IMR-90 (cell line): ENCODE measurements around the gene FAM131C.

ENCODE experiments used
- CEBPB ChIP-seq: IDR thresholded peaks from 2 replicates; pipeline ENCODE4 v1.6.1; 2012; ENCODE audit warnings: low read depth, low read length, improper control_type of control experiment
- CHD1 ChIP-seq: IDR thresholded peaks from 2 replicates; pipeline ENCODE4 v1.6.1; 2012; ENCODE audit warnings: low read depth, low read length, improper control_type of control experiment
- CTCF ChIP-seq: conservative IDR thresholded peaks from 2 replicates; pipeline ENCODE4 v1.5.1; 2012; ENCODE audit warnings: mild to moderate bottlenecking, low read depth, low read length, improper control_type of control experiment
- MAFK ChIP-seq: IDR thresholded peaks from 2 replicates; pipeline ENCODE4 v1.6.1; 2012; ENCODE audit warnings: low read depth, low read length, improper control_type of control experiment
- MAZ ChIP-seq: IDR thresholded peaks from 2 replicates; pipeline ENCODE4 v1.6.1; 2012; ENCODE audit warnings: low read depth, mild to moderate bottlenecking, low read length, improper control_type of control experiment, moderate library complexity, borderline replicate concordance
- POLR2A ChIP-seq: IDR thresholded peaks from 2 replicates; pipeline ENCODE4 v1.6.1; 2012; ENCODE audit warnings: mild to moderate bottlenecking, low read depth, low read length
- RAD21 ChIP-seq: IDR thresholded peaks from 2 replicates; pipeline ENCODE4 v1.6.1; 2012; ENCODE audit warnings: low read length, improper control_type of control experiment
- RCOR1 ChIP-seq: IDR thresholded peaks from 2 replicates; pipeline ENCODE4 v1.6.1; 2012; ENCODE audit warnings: mild to moderate bottlenecking, low read length, improper control_type of control experiment; ENCODE audit not compliant: insufficient replicate concordance
- RFX5 ChIP-seq: IDR thresholded peaks from 2 replicates; pipeline ENCODE4 v1.8.0; 2012; ENCODE audit warnings: low read depth, mild to moderate bottlenecking, low read length, moderate library complexity
- SMC3 ChIP-seq: fragments of 150-350 bp; IDR thresholded peaks from 2 replicates; pipeline ENCODE4 v1.6.1; 2016; ENCODE audit warnings: low read depth, mild to moderate bottlenecking, antibody characterized with exemption, low read length, moderate library complexity
- USF2 ChIP-seq: fragments of 150-350 bp; IDR thresholded peaks from 2 replicates; pipeline ENCODE4 v1.6.1; 2017; ENCODE audit warnings: mild to moderate bottlenecking, antibody characterized with exemption, low read length, low read depth
- TF ChIP-seq, protein P1 (sequence below): fragments of 150-350 bp; IDR thresholded peaks from 2 replicates; pipeline ENCODE4 v1.6.1; 2016; ENCODE audit warnings: low read depth, mild to moderate bottlenecking, low read length, moderate library complexity, borderline replicate concordance

GRCh38 chr1:16028237-16029002 is 45.0 kb downstream of the FAM131C start:
- TF ChIP-seq CTCF (no peak), POLR2A (no peak), MAFK (no peak), CHD1 (no peak), CEBPB (no peak), RAD21 (no peak), RCOR1 (no peak), SMC3 (no peak), USF2 (no peak), RFX5 (no peak), MAZ (no peak)
- TF ChIP-seq, protein P1, sequence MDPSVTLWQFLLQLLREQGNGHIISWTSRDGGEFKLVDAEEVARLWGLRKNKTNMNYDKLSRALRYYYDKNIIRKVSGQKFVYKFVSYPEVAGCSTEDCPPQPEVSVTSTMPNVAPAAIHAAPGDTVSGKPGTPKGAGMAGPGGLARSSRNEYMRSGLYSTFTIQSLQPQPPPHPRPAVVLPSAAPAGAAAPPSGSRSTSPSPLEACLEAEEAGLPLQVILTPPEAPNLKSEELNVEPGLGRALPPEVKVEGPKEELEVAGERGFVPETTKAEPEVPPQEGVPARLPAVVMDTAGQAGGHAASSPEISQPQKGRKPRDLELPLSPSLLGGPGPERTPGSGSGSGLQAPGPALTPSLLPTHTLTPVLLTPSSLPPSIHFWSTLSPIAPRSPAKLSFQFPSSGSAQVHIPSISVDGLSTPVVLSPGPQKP = no peak
